Transverse colon (tissue), 4 donors: ENCODE results near the gene TDRD7. TPM values are rescaled to one million over a fixed set of nuclear protein-coding genes. Genes with fewer than 3 reads are reported as not detected.
"Not testable (repeated sequence)": the region's sequence is repeated elsewhere in the genome, so short reads cannot be mapped to it uniquely, and the experiment has no call there.

Experiments used
- DNase-seq: peaks from one replicate; pipeline ENCODE4 v3.0.0-alpha.2; 2019
- H3K27ac ChIP-seq, 4 donors: fragments of 200-600 bp; sonication (generic); 2 replicates each; pipeline ENCODE4 v1.5.1; 2016 to 2018; ENCODE audit warnings: inconsistent platforms in 4 of 4
- H3K27me3 ChIP-seq: fragments of 200-600 bp; sonication (generic); 2 replicates; pipeline ENCODE4 v1.5.1; 2017; ENCODE audit warnings: inconsistent platforms
- H3K36me3 ChIP-seq, 4 donors: fragments of 200-600 bp; sonication (generic); 2 replicates each; pipeline ENCODE4 v1.5.1; 2017 to 2019; ENCODE audit warnings: inconsistent platforms in 4 of 4
- H3K4me1 ChIP-seq, 4 donors: fragments of 200-600 bp; sonication (generic); 2 replicates each; pipeline ENCODE4 v1.5.1; 2017 to 2020; ENCODE audit warnings: inconsistent platforms in 4 of 4
- H3K4me3 ChIP-seq, 4 donors: fragments of 200-600 bp; sonication (generic); 1 replicate in 1 of 4; 2 replicates in 3 of 4; pipeline versions ENCODE4 v1.5.1 to v1.6.1; 2017 to 2019; ENCODE audit warnings: inconsistent platforms in 4 of 4
- H3K9me3 ChIP-seq, 2 donors: fragments of 200-600 bp; sonication (generic); 2 replicates each; pipeline ENCODE4 v1.5.1; 2017 to 2019; ENCODE audit warnings: inconsistent platforms in 2 of 2
- EP300 ChIP-seq: sonication (generic); formaldehyde crosslinking; IDR thresholded peaks from one replicate; pipeline ENCODE4 v1.6.1; 2017; ENCODE audit warnings: antibody characterized with exemption, low read depth
- POLR2A ChIP-seq: fragments of 450-650 bp; IDR thresholded peaks from one replicate; pipeline ENCODE4 v1.6.1; 2016; ENCODE audit warnings: antibody characterized with exemption, mild to moderate bottlenecking, moderate library complexity
- POLR2AphosphoS5 ChIP-seq, 3 donors: sonication (generic); formaldehyde crosslinking; IDR thresholded peaks; one replicate each; pipeline ENCODE4 v1.6.1; 2016; ENCODE audit warnings: antibody characterized with exemption in 3 of 3
- WGBS, 2 donors: methylation state at CpG; one replicate each; pipeline ENCODE4 v1.1.5; 2018; ENCODE audit warnings: low coverage in 1 of 2; 5-methylcytosine and 5-hydroxymethylcytosine counted together
- in situ Hi-C, 4 donors: fragments of 200-750 bp; cut with MboI; loops; one replicate each; pipeline versions ENCODE4 v1.15.0 to v1.15.1; 2017; ENCODE audit warnings: low sequenced_read_pairs in 3 of 4, low pct_ligation_motif_present in 1 of 4, low pct_unique_long_range_greater_than_20kb in 1 of 4
- intact Hi-C: fragments of 100-400 bp; cut with DNase I; formaldehyde crosslinking; loops from one replicate; pipeline ENCODE4 v1.15.1; 2023; ENCODE audit warnings: low total_unique reads
- total RNA-seq, 4 donors: library from RNA; depleted of rRNA; stranded (reverse); fragments of >200 nt; gene quantifications; one replicate each; pipeline ENCODE4 v1.1.0, GENCODE V29; 2016
- TF ChIP-seq, protein P1 (sequence below), 5 experiments: fragments of 200-600 bp in 3 of 5; fragments of 450-650 bp in 2 of 5; sonication (generic) in 3 of 5; IDR thresholded peaks; 1 replicate in 2 of 5; 2 replicates in 3 of 5; pipeline ENCODE4 v1.5.1; 2016 to 2017; ENCODE audit warnings: antibody characterized with exemption in 5 of 5, inconsistent platforms in 3 of 5, mild to moderate bottlenecking in 2 of 5, moderate library complexity in 1 of 5

TDRD7 gene
- total RNA-seq, 4 donors from 2014 or later: 15.0 to 47.4 (median 31.4) TPM

DNA sequence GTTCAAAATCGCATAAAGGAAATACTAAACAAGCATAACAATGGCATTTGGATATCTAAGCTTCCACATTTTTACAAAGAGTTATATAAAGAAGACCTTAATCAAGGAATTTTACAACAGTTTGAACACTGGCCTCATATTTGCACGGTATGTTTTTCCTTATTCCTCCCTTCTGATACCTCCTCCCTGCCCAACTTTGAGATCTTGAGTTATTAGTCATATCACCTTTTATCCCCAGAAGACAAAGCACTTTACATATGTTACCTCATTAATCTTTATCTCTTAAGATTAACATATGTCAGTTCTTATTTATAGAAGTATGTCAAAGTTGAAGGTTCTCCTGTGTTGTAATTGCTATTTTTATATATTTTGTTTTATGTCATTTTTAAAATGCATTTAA is 29.8 kb downstream of the TDRD7 start:
- Histone ChIP-seq H3K4me3 (no peak overlapping the region), H3K27ac (no peak overlapping the region), H3K4me1 (peaks cover 0 to 17% (median 0%) of the 10 kb centered on the region in 4 donors), H3K9me3 (no peaks in the 10 kb centered on the region), H3K36me3 (peaks cover 0 to 21% (median 6%) of the 10 kb centered on the region in 4 donors), H3K27me3 (no peaks in the 10 kb centered on the region)
- TF ChIP-seq, protein P1, sequence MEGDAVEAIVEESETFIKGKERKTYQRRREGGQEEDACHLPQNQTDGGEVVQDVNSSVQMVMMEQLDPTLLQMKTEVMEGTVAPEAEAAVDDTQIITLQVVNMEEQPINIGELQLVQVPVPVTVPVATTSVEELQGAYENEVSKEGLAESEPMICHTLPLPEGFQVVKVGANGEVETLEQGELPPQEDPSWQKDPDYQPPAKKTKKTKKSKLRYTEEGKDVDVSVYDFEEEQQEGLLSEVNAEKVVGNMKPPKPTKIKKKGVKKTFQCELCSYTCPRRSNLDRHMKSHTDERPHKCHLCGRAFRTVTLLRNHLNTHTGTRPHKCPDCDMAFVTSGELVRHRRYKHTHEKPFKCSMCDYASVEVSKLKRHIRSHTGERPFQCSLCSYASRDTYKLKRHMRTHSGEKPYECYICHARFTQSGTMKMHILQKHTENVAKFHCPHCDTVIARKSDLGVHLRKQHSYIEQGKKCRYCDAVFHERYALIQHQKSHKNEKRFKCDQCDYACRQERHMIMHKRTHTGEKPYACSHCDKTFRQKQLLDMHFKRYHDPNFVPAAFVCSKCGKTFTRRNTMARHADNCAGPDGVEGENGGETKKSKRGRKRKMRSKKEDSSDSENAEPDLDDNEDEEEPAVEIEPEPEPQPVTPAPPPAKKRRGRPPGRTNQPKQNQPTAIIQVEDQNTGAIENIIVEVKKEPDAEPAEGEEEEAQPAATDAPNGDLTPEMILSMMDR (IDR thresholded peaks at IDR 0.05): no peak
- TF ChIP-seq EP300 (no peak), POLR2A (no peak), POLR2AphosphoS5 (IDR thresholded peaks at IDR 0.05) (no peak)
- intact Hi-C loops (no loop called here), in situ Hi-C loops (no loop called here)
- no peak for DNase-seq
- WGBS, 2 donors: 51 to 71% methylated on average over 2 of the region's 2 CpGs

DNA sequence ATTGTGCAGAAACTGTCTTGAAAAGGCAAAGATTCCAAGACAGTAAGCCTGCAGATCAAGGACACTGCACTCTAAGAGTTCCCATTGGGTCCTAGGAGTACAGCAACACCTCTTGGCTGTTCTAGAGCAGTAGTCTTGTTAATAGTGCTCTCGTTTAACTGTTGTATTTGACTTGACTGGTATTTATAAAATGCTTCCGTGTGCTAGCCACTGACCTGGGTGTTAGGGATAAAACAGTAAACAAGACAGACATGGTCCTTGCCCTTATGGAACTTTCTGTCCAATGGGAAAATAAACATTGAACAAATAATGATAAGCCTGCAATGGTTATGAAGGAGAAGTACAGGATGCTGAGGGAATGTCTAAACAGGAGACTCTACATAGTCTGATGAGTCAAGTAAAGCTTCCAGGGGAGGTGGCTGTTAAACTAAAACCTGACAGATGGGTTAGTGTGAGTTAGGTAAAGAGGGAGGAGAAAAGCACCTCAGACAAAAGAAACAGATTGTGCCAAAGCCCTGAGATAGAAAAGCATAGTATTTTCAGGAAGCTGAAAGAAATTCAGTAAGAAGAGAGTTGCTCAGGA is 33.3 kb downstream of the TDRD7 start:
- intact Hi-C loops: no loop called here
- H3K4me1 ChIP-seq: peaks cover 0 to 14% (median 0%) of the 10 kb centered on the region in 4 donors
- no peak for DNase-seq
- no peak overlapping the region for H3K4me3 ChIP-seq
- WGBS, 2 donors: 55 to 69% methylated on average over 2 of the region's 2 CpGs
- no peaks in the 10 kb centered on the region for H3K9me3 ChIP-seq
- no peak overlapping the region for H3K27ac ChIP-seq
- no peaks in the 10 kb centered on the region for H3K27me3 ChIP-seq
- TF ChIP-seq POLR2A: no peak
- no peak for TF ChIP-seq EP300
- TF ChIP-seq POLR2AphosphoS5 (IDR thresholded peaks at IDR 0.05): no peak
- TF ChIP-seq, protein P1 (IDR thresholded peaks at IDR 0.05): no peak
- in situ Hi-C loops: no loop called here
- H3K36me3 ChIP-seq: peaks cover 0 to 9% (median 4%) of the 10 kb centered on the region in 4 donors

DNA sequence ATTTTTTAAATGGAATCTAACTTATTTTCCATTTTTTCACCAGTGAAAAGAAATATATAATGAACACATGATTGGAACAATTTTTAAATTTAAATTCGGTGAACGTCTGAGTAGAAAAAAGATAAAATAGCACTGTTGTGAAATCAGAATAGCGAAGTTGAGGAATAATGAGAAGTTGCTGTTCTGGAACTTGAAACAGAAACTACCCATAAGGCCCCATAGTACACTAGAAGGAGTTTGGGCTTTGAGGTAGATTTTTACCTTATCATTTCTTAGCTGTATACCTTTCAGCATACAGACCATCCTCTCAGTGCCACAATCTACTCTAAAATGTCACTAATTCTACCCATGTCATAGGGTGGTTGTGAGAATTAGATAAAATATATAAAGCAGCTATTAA is 35.1 kb downstream of the TDRD7 start:
- 77 to 78% methylated on average over 3 of the region's 3 CpGs for WGBS, 2 donors
- TF ChIP-seq POLR2A: no peak
- H3K4me1 ChIP-seq: peaks cover 0 to 8% (median 0%) of the 10 kb centered on the region in 4 donors
- intact Hi-C loops (no loop called here), in situ Hi-C loops (no loop called here)
- H3K36me3 ChIP-seq: peaks cover 0 to 9% (median 4%) of the 10 kb centered on the region in 4 donors
- no peak for DNase-seq
- H3K4me3 ChIP-seq: no peak overlapping the region
- no peaks in the 10 kb centered on the region for H3K27me3 ChIP-seq
- H3K27ac ChIP-seq: no peak overlapping the region
- no peaks in the 10 kb centered on the region for H3K9me3 ChIP-seq

DNA sequence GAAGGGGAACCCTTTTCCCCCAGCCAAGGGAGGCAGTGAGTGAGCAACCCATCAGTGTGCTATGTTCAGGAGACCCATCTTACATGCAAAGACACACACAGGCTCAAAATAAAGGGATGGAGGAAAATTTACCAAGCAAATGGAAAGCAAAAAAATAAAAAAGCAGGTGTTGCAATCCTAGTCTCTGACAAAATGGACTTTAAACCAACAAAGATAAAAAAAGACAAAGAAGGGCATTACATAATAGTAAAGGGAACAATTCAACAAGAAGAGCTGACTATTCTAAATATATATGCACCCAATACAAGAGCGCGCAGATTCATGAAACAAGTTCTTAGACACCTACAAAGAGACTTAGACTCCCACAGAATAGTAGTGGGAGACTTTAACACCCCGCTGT is 41.7 kb downstream of the TDRD7 start:
- H3K36me3 ChIP-seq, DNase-seq, H3K27me3 ChIP-seq, H3K4me3 ChIP-seq, H3K4me1 ChIP-seq, intact Hi-C loops, H3K9me3 ChIP-seq, H3K27ac ChIP-seq, in situ Hi-C loops: not testable (repeated sequence)
- 98 to 100% methylated on average over 3 of the region's 3 CpGs for WGBS, 2 donors

DNA sequence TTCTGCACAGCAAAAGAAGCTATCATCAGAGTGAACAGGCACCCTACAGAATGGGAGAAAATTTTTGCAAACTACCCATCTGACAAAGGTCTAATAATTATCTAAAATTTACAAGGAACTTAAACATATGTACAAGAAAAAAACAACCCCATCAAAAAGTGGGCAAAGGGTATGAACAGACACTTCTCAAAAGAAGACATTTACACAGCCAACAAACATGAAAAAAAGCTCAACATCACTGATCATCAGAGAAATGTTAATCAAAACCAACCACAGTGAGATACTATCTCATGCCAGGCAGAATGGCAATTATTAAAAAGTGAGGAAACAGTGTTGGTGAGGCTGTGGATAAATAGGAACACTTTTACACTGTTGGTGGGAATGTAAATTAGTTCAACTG is 44.9 kb downstream of the TDRD7 start:
- H3K4me3 ChIP-seq, H3K4me1 ChIP-seq, intact Hi-C loops, H3K9me3 ChIP-seq, H3K27me3 ChIP-seq, H3K36me3 ChIP-seq, in situ Hi-C loops, DNase-seq, H3K27ac ChIP-seq: not testable (repeated sequence)

DNA sequence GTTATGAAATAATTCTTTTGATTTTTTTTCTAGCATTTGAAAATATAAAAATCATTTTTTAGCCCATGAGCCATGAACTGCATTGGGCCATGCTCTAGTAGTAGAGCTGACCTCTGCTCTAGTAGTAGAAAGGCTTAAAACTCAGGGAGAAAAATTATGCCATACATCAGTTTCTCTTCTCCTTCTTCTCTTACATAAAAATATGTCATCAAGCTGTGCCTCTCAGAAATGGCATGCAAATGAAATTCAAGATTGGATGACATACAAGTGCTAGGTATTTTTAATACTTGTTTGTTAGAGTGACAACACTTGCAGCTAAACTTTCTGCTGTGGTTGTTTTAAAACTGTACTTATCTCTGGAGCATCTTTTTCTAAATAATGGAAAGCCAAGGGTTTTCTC is 47.4 kb downstream of the TDRD7 start:
- Histone ChIP-seq H3K9me3 (no peaks in the 10 kb centered on the region), H3K36me3 (peaks cover 0 to 10% (median 3%) of the 10 kb centered on the region in 4 donors), H3K27ac (no peak overlapping the region), H3K27me3 (no peaks in the 10 kb centered on the region), H3K4me3 (no peak overlapping the region), H3K4me1 (no peaks in the 10 kb centered on the region)
- DNase-seq: no peak
- intact Hi-C loops: no loop called here
- TF ChIP-seq POLR2AphosphoS5 (IDR thresholded peaks at IDR 0.05) (no peak), EP300 (no peak), POLR2A (no peak)
- TF ChIP-seq, protein P1 (IDR thresholded peaks at IDR 0.05): no peak
- in situ Hi-C loops: no loop called here
